H9 (cell line): ENCODE data around the gene CCDC102A. TPM values are rescaled to one million over a fixed set of nuclear protein-coding genes. Genes with fewer than 3 reads are reported as not detected.

Source experiments
- DNase-seq: peaks from one replicate; pipeline ENCODE4 v3.0.0-alpha.2; 2017
- H2AFZ ChIP-seq: one replicate; pipeline ENCODE4 v1.6.1; 2013; ENCODE audit warnings: mild to moderate bottlenecking, low read length, control low read depth, moderate library complexity
- H2AK5ac ChIP-seq: 2 replicates; pipeline ENCODE4 v1.6.1; 2013; ENCODE audit warnings: low read length, control low read depth, mixed read lengths; ENCODE audit not compliant: insufficient read length
- H2BK120ac ChIP-seq: one replicate; pipeline ENCODE4 v1.6.1; 2013; ENCODE audit warnings: low read depth, mild to moderate bottlenecking, low read length, control low read depth, inconsistent platforms; ENCODE audit not compliant: poor library complexity, severe bottlenecking
- H2BK12ac ChIP-seq: 2 replicates; pipeline ENCODE4 v1.6.1; 2013; ENCODE audit warnings: low read length, control low read depth, mixed read lengths, low read depth; ENCODE audit not compliant: insufficient read length
- H2BK15ac ChIP-seq: 2 replicates; pipeline ENCODE4 v1.6.1; 2013; ENCODE audit warnings: low read depth, low read length, control low read depth
- H2BK20ac ChIP-seq: one replicate; pipeline ENCODE4 v1.6.1; 2013; ENCODE audit warnings: low read depth, mild to moderate bottlenecking, low read length, control low read depth, inconsistent platforms; ENCODE audit not compliant: poor library complexity, severe bottlenecking
- H2BK5ac ChIP-seq: 2 replicates; pipeline ENCODE4 v1.6.1; 2013; ENCODE audit warnings: low read length, control low read depth, mixed read lengths; ENCODE audit not compliant: insufficient read length
- H3K14ac ChIP-seq: 2 replicates; pipeline ENCODE4 v1.6.1; 2013; ENCODE audit warnings: low read length, control low read depth; ENCODE audit not compliant: insufficient read depth
- H3K18ac ChIP-seq: 2 replicates; pipeline ENCODE4 v1.6.1; 2013; ENCODE audit warnings: low read depth, mild to moderate bottlenecking, mixed read lengths, low read length, control low read depth; ENCODE audit not compliant: insufficient read length
- H3K23ac ChIP-seq: 2 replicates; pipeline ENCODE4 v1.6.1; 2013; ENCODE audit warnings: low read length, control low read depth, mixed read lengths, low read depth; ENCODE audit not compliant: insufficient read length
- H3K23me2 ChIP-seq: 2 replicates; pipeline ENCODE4 v1.6.1; 2013; ENCODE audit warnings: low read depth, mild to moderate bottlenecking, mixed read lengths, low read length, control low read depth; ENCODE audit not compliant: insufficient read length, poor library complexity, severe bottlenecking
- H3K27ac ChIP-seq: 2 replicates; pipeline ENCODE4 v1.5.1; 2013; ENCODE audit warnings: low read length, control low read depth, mixed read lengths, low read depth; ENCODE audit not compliant: insufficient read length
- H3K27me3 ChIP-seq: 2 replicates; pipeline ENCODE4 v1.6.1; 2013; ENCODE audit warnings: low read length, control low read depth, inconsistent platforms; ENCODE audit not compliant: insufficient read depth
- H3K4ac ChIP-seq: 2 replicates; pipeline ENCODE4 v1.6.1; 2013; ENCODE audit warnings: low read depth, mild to moderate bottlenecking, control low read depth, inconsistent platforms, low read length, moderate library complexity
- H3K4me1 ChIP-seq: 2 replicates; pipeline ENCODE4 v1.6.1; 2013; ENCODE audit warnings: low read length, control low read depth, inconsistent platforms; ENCODE audit not compliant: insufficient read depth
- H3K4me2 ChIP-seq: 2 replicates; pipeline ENCODE4 v1.6.1; 2013; ENCODE audit warnings: low read length, control low read depth, mixed read lengths; ENCODE audit not compliant: insufficient read length, insufficient read depth
- H3K56ac ChIP-seq: 2 replicates; pipeline ENCODE4 v1.6.1; 2013; ENCODE audit warnings: low read depth, mild to moderate bottlenecking, mixed read lengths, low read length, control low read depth; ENCODE audit not compliant: insufficient read length
- H3K79me1 ChIP-seq: 2 replicates; pipeline ENCODE4 v1.6.1; 2013; ENCODE audit warnings: low read depth, mild to moderate bottlenecking, moderate library complexity, low read length, control low read depth, inconsistent platforms; ENCODE audit not compliant: insufficient read depth, poor library complexity, severe bottlenecking
- H3K79me2 ChIP-seq: 2 replicates; pipeline ENCODE4 v1.6.1; 2013; ENCODE audit warnings: low read length, control low read depth, inconsistent platforms; ENCODE audit not compliant: insufficient read depth
- H3K9ac ChIP-seq: 2 replicates; pipeline ENCODE4 v1.6.1; 2013; ENCODE audit warnings: low read length, control low read depth, mixed read lengths; ENCODE audit not compliant: insufficient read length; ENCODE audit errors: extremely low read depth
- H3K9me3 ChIP-seq: one replicate; pipeline ENCODE4 v1.6.1; 2013; ENCODE audit warnings: low read depth, low read length, inconsistent platforms; ENCODE audit not compliant: control insufficient read depth
- H3T11ph ChIP-seq: one replicate; pipeline ENCODE4 v1.6.1; 2013; ENCODE audit warnings: mild to moderate bottlenecking, low read length, control low read depth, inconsistent platforms
- H4K20me1 ChIP-seq: one replicate; pipeline ENCODE4 v1.6.1; 2013; ENCODE audit not compliant: control insufficient read depth, insufficient read length, insufficient read depth
- H4K5ac ChIP-seq: 2 replicates; pipeline ENCODE4 v1.6.1; 2013; ENCODE audit warnings: low read depth, mild to moderate bottlenecking, mixed read lengths, low read length, control low read depth; ENCODE audit not compliant: insufficient read length
- H4K8ac ChIP-seq: replicated peaks from 2 replicates; pipeline ENCODE4 v1.6.1; 2013; ENCODE audit warnings: low read length, control low read depth, mixed read lengths, low read depth; ENCODE audit not compliant: insufficient read length
- H4K91ac ChIP-seq: 2 replicates; pipeline ENCODE4 v1.6.1; 2013; ENCODE audit warnings: low read depth, mild to moderate bottlenecking, moderate library complexity, mixed read lengths, low read length, control low read depth; ENCODE audit not compliant: insufficient read length
- H3K27ac Mint-ChIP-seq, 3 experiments: 2 replicates in 2 of 3; 3 replicates in 1 of 3; pipeline ENCODE4 v1.8.0; 2020 to 2021; ENCODE audit warnings: mixed read lengths in 3 of 3, mild to moderate bottlenecking in 1 of 3, moderate library complexity in 1 of 3
- H3K27me3 Mint-ChIP-seq: 2 replicates; pipeline ENCODE4 v1.8.0; 2021; ENCODE audit warnings: low read depth, mild to moderate bottlenecking, moderate library complexity, mixed read lengths
- H3K36me3 Mint-ChIP-seq, 3 experiments: 2 replicates in 2 of 3; 3 replicates in 1 of 3; pipeline ENCODE4 v1.8.0; 2020 to 2021; ENCODE audit warnings: low read depth in 3 of 3, mixed read lengths in 3 of 3; ENCODE audit not compliant: insufficient read depth in 1 of 3
- H3K4me1 Mint-ChIP-seq, 2 experiments: 2 replicates each; pipeline ENCODE4 v1.8.0; 2020; ENCODE audit warnings: mixed read lengths in 2 of 2
- H3K4me3 Mint-ChIP-seq, 2 experiments: 2 replicates in 1 of 2; 3 replicates in 1 of 2; pipeline ENCODE4 v1.8.0; 2020 to 2021; ENCODE audit warnings: mild to moderate bottlenecking in 2 of 2, mixed read lengths in 2 of 2, moderate library complexity in 1 of 2
- H3K9me3 Mint-ChIP-seq, 2 experiments: 2 replicates in 1 of 2; 3 replicates in 1 of 2; pipeline ENCODE4 v1.8.0; 2020; ENCODE audit warnings: mild to moderate bottlenecking in 2 of 2, mixed read lengths in 2 of 2, moderate library complexity in 1 of 2
- WGBS: extraction: QIAGEN DNeasy Blood & Tissue Kit; methylation state at CpG from one replicate; pipeline ENCODE4 v1.1.7; 2013; ENCODE audit warnings: missing lambda C conversion rate, low lambda C conversion rate, mixed read lengths; ENCODE audit not compliant: insufficient read length; ENCODE audit errors: extremely low coverage; 5-methylcytosine and 5-hydroxymethylcytosine counted together
- total RNA-seq: library from RNA; stranded (reverse); gene quantifications from 2 replicates; pipeline ENCODE4 v1.2.1, GENCODE V29; 2021
- TF ChIP-seq, protein P1 (sequence below): fragments of 200-600 bp; sonication (generic); conservative IDR thresholded peaks from 3 replicates; pipeline ENCODE4 v1.8.0; 2021; ENCODE audit warnings: antibody characterized with exemption, mild to moderate bottlenecking

The CCDC102A gene
- total RNA-seq, 1 experiment from 2014 or later = 8.2 TPM

DNA sequence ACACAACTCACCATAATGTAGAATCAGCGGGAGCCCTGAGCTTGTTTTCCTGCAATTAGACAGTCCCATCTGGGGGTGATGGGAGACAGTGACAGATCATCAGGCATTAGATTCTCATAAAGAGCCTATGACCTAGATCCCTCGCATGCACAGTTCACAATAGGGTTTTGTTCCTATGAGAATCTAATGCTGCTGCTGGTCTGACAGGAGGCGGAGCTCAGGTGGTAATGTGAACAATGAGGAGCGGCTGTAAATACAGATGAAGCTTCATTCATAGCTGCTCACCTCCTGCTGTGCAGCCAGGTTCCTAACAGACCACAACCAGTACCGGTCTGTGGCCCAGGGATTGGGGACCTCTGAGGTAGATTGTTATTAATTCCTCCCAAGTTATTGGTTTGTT lies 47.1 kb downstream of the CCDC102A start:
- H3K27me3 Mint-ChIP-seq = peaks cover 29% of the 10 kb centered on the region
- Histone ChIP-seq H3K79me1 (peaks cover 5% of the 10 kb centered on the region), H3K79me2 (no peaks in the 10 kb centered on the region), H2BK15ac (no peak overlapping the region), H4K20me1 (no peaks in the 10 kb centered on the region), H4K91ac (no peak overlapping the region), H2BK12ac (no peak overlapping the region), H2BK20ac (no peak overlapping the region), H3K23me2 (peaks cover 14% of the 10 kb centered on the region), H3K27ac (no peak overlapping the region), H3K18ac (no peak overlapping the region), H3K9ac (no peak overlapping the region), H2BK120ac (no peak overlapping the region), H3K4me1 (peaks cover 2% of the 10 kb centered on the region; the same call in 1 of the 2 replicates), H3K9me3 (no peaks in the 10 kb centered on the region), H3T11ph (no peak overlapping the region), H3K27me3 (no peaks in the 10 kb centered on the region), H3K23ac (no peak overlapping the region), H3K4me2 (no peak overlapping the region), H2AK5ac (no peak overlapping the region), H3K56ac (no peak overlapping the region), H4K8ac (no peak overlapping the region), H3K14ac (no peak overlapping the region), H2AFZ (no peak overlapping the region), H2BK5ac (no peak overlapping the region), H3K4ac (no peak overlapping the region), H4K5ac (no peak overlapping the region)
- H3K27ac Mint-ChIP-seq = peak overlapping the region in 1 of 3 experiments; percentile 22; a peak in 1 of 7 replicates
- TF ChIP-seq, protein P1, sequence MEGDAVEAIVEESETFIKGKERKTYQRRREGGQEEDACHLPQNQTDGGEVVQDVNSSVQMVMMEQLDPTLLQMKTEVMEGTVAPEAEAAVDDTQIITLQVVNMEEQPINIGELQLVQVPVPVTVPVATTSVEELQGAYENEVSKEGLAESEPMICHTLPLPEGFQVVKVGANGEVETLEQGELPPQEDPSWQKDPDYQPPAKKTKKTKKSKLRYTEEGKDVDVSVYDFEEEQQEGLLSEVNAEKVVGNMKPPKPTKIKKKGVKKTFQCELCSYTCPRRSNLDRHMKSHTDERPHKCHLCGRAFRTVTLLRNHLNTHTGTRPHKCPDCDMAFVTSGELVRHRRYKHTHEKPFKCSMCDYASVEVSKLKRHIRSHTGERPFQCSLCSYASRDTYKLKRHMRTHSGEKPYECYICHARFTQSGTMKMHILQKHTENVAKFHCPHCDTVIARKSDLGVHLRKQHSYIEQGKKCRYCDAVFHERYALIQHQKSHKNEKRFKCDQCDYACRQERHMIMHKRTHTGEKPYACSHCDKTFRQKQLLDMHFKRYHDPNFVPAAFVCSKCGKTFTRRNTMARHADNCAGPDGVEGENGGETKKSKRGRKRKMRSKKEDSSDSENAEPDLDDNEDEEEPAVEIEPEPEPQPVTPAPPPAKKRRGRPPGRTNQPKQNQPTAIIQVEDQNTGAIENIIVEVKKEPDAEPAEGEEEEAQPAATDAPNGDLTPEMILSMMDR = no peak
- WGBS = no CpG with 5 or more reads among the region's 5 CpGs
- H3K4me1 Mint-ChIP-seq = peaks cover 19 to 27% of the 10 kb centered on the region in 2 experiments
- no peaks in the 10 kb centered on the region; a peak in 1 of 7 replicates for H3K36me3 Mint-ChIP-seq
- H3K9me3 Mint-ChIP-seq = peaks cover 9 to 14% of the 10 kb centered on the region in 2 experiments; a peak in 4 of 5 replicates
- no peak for DNase-seq
- H3K4me3 Mint-ChIP-seq = no peak overlapping the region
